SH-SY5Y (cell line): ENCODE data around the gene DNAH2.

ENCODE experiments used
- GATA2 ChIP-seq: IDR thresholded peaks from 2 replicates; pipeline ENCODE4 v1.6.1; 2011; ENCODE audit warnings: mild to moderate bottlenecking, low read depth, low read length
- GATA3 ChIP-seq: IDR thresholded peaks from 2 replicates; pipeline ENCODE4 v1.6.1; 2011; ENCODE audit warnings: low read depth, mild to moderate bottlenecking, low read length, moderate library complexity

DNA sequence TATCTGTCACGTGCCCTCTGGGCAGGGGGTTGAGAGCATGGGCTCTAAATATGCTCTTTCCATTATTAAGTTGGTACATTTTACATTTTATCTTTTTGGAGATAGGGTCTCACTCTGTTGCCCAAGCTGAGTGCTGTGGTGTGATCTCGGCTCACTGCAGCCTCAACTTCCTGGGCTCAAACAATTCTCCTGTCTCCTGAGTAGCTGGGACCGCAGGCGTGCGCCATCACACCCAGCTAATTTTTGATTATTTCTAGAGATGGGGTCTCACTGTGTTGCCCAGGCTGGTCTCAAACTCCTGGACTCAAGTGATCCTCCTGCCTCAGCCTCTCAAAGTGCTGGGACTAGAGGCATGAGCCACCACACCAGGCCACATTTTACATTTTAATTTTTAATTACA lies 72.6 kb downstream of the DNAH2 start:
- TF ChIP-seq GATA3 (no peak), GATA2 (no peak)
